GM18861 (cell line): ENCODE results near the gene OXNAD1.

Experiments
- ATAC-seq: cut with Tn5 transposase; IDR thresholded peaks from one replicate; pipeline ENCODE4 v1.9.1; 2021; ENCODE audit not compliant: unreplicated experiment

Gene OXNAD1

DNA sequence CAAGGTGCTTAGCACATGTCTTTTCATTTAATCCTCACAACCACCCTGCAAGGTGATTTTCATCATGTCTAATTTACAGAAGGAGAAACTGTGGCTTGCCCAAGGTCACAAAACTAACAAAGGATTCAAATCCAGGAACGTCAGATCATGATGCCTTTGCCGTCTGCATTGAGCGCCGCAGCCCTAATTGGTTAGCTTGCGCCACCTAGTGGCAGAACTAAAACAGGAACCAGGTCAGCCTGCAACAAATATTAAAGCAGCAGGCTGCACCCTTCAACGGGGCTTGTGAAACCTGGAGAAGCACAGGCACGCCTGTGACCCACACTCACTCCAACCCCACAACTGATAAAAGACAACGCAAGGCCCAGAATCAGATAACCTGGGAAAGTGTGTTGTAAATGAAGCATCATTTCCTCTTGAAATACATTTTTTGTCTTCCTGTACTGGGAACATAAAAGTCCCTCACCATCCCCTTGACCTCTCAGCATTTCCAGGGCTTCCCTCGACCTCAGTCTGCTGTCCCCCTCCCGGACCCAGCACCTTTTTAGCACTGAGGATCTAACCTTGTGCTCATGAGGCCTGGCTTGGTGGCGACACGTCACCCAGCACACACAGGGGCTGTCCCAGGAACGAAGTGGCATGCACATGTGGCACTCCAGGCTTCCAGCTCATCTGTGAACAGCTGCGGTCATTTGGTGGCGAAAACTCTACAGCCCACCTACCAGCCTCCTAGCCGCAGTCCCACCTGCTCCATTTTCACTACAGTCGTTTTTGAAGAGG lies 17.5 kb upstream of the OXNAD1 start:
- ATAC-seq, result peak; percentile 74

DNA sequence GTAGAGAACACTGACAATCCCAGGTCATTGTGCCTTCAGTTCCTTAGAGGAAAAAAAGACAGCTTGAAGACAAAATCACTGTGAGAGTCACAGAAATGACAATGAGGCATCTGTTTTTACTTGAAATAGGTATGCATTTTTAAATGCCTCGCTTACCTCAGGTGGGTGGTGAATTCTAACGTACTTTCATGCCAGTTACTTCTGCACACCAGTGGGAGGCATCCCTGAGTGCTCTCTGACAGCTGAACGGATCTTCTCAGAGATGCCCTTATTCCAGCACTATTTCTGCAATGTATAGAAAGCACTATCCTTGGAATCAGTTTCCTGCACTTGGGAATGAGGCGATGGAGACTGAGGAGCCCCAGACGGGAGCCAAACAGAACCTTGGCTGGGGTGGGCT lies 16.5 kb upstream of the OXNAD1 start:
- ATAC-seq, result no peak

DNA sequence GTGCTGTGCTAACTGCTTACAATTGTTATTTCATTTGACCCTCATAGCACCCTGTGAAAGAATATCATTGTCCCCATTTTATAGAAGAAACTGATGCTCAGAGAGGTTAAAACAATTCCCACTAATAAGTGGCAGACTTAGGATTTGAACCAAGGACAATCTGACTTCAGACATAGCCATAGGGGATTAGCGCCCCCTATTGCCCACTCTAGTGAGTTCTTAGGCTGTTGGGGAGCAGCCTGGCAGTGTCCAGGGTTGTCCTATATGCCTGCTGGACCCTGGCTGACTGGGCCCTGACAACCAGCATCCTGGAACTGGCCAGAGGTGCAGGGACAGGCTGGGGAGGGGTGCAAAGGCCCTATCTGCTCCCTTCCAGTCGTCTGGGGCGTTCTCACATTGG lies 15.7 kb upstream of the OXNAD1 start:
- no peak for ATAC-seq

- no peak for ATAC-seq
Observed at GRCh38 chr3:16249886-16250285, 15.1 kb upstream of the OXNAD1 start.

DNA sequence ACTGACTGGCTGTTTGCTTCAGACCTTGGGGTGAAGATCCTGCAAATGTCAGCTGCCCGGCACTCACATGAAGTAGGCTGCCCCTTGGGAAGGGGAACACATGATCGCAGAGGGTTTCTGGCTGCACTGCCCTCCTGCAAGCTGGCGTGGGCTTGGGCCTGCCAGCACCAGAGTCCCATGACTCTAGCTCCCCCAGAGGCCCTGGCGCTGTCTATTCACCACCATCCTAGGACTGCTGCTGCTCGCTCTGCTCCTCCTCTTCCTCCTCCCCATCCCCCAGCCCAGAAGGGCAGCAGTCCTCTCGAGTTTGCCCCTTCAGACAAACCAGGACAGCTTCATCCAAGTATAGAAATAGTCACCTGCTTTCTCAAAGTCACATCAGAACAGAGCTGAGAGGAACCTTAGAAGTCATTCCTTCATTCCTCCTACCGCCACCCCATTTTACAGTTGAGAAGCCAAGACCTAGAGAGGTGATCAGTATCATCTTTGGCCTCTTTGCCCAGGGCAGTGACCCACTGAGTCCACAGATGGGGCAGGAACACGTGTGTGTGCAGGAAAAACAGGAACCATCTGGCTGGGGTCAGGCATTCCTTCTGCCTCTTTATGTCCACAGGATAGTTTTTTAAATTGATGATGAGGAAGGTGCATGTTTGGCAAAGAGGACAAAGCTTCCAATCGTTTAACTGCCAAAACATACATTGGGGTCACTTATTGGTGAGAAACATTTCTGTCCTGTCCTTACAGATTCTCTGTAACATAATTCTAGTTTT lies 13.5 kb upstream of the OXNAD1 start:
- ATAC-seq, result no peak

DNA sequence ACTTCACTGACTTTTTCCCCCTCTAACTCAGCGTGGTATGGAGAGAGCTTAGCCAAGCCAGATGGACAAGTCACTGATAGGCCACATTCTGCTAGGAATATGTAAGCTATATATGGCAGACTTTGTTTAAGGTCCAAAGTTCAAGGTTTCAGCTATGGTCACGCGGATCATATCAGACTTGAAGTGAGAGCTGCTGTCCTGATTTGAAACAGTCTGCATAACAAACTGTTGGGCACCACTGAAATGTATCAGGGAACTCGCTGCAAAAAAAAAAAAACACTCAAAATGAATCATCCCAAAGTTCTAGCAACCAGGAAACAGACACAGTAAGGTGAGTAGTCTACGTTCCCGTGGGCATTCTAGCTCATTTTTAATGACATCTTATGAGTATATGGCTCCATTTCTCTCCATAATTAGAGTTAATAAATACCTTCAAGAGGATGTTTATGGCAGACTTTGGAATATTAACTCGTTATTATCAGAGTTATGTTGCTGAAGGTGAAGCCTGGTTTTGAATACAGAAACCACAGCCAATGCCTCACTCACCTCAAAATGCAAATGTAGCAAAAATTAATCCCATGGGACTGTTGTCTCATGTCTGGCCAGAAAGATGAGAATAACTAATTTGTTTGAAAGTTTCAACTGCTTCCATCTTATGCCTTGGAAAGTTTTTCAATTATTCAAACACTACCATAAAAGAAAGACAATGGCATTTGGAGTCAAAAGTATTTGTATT lies 12.6 kb upstream of the OXNAD1 start:
- ATAC-seq, result peak; percentile 49

DNA sequence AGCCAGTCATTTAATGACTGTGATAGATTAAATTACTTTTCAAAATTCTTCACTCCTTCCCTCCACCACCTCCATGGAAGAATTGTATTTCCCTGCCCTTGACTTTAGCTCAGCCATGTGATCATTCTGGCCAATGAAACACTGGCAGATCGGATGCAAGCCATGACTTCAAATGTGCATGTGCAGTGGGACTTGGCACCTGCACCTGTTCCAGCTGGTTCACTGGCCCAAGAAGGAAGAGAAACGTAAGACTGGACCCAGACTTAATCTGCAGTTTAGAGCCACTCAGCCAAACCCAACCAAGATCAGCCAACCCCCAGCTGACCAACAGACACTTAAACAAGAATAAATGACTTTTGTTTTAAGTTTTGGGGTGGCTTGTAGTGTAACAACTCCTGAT lies 12.0 kb upstream of the OXNAD1 start:
- ATAC-seq, result no peak

- no peak for ATAC-seq
Observed at GRCh38 chr3:16253601-16254000, 11.4 kb upstream of the OXNAD1 start.

DNA sequence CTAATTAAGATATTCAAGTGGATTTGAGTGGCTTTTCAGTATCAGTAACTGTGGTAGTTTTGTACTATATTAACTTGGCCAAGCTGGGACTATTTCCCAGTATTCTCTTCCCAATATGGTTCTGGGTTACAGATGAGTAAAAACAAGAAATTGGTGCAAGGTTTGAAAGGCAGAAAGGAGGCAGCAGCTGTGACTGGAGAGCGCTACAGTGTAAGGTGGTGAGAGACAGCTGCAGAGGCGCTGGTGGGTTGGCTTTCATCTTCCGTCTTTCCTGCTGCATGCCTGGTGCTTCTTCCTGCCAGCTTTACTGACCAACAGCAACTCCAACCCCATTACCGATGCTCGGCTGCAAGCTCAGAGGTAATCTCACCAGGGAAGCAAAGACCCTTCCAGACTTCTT lies 10.1 kb upstream of the OXNAD1 start:
- ATAC-seq, result no peak

GRCh38 chr3:16255326-16255725 lies 9.7 kb upstream of the OXNAD1 start:
- ATAC-seq, result no peak

- ATAC-seq, result no peak
Observed at GRCh38 chr3:16255726-16256125, 9.3 kb upstream of the OXNAD1 start.

- no peak for ATAC-seq
Observed at GRCh38 chr3:16257309-16257708, 7.7 kb upstream of the OXNAD1 start.

GRCh38 chr3:16258177-16258576 lies 6.8 kb upstream of the OXNAD1 start:
- ATAC-seq, result no peak

DNA sequence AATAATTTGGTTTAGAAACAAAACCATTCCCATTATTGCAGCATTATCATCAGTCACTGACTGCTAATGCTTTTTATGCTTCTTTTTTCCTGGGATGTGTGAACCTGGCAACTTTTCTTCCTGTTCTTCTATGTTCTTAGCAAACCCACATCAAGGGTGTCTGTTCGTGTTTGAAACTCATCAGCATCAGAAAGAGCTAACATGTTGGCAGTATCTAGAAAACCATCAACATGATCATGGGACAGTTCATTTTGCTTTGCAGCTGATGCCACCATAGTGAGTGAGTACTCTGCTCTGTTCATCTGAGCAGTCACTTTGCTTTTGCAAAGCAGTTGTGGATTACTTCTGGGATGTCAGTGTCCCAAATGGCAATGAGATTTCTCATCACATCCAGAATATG lies 6.1 kb upstream of the OXNAD1 start:
- ATAC-seq, result no peak

DNA sequence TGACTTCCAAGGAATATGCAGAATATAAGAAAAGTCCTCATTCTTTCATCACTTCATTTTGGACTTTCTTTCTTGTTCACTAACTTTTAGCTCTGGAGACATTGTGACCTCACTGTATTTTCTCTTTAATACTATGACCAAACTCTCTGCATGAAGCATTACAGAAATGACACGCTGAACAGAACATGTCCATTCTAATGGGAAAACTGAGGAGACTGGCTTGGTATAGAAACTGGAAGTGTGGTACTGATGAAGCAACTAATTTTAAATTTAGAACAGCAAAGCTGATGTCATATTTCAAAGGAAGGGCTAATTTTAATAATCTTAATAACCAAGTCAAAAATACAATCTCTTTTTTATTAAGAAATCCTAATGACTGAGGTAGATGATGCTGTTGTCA lies 5.0 kb upstream of the OXNAD1 start:
- ATAC-seq, result no peak

GRCh38 chr3:16262174-16262573 lies 2.8 kb upstream of the OXNAD1 start:
- no peak for ATAC-seq

- no peak for ATAC-seq
Observed at GRCh38 chr3:16264174-16264707, 771 bp upstream of the OXNAD1 start.

DNA sequence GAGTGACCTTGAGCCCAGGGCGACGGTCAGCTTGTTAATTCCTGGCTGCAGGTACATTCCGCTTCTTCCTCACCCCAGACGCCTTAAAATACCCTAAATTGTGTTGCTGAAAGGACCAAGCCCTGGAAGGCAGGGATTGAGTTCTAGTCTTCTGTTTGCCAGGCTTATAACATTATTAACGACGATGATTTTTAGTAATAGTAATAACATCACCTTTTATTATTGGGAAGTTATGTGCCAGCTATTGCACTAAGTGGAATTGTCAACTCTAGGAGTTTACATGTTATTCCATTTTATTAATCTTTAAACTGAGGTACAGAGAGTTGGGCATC lies 409 bp downstream of the OXNAD1 start:
- ATAC-seq, result no peak

DNA sequence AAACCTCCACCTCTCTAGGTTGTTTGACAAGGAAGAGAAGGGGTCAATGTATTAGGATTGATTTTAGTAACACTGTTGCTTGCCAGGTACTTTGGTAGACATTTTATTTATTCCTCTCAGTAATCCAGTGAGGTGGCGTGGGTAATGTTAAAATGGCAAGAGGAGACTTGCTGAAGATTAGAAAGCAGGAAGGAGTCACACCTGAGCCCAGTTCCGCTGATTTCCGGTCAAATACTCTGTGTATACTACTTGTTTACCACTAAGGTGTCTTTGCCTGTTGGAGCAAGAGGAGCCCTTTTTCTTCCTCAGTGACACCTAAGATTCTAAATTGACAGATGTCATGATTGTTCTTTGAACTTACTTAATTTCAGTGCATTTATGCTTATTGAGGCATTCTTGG lies 1.7 kb downstream of the OXNAD1 start:
- ATAC-seq, result no peak

GRCh38 chr3:16270855-16271254 lies 5.8 kb downstream of the OXNAD1 start:
- ATAC-seq, result no peak

DNA sequence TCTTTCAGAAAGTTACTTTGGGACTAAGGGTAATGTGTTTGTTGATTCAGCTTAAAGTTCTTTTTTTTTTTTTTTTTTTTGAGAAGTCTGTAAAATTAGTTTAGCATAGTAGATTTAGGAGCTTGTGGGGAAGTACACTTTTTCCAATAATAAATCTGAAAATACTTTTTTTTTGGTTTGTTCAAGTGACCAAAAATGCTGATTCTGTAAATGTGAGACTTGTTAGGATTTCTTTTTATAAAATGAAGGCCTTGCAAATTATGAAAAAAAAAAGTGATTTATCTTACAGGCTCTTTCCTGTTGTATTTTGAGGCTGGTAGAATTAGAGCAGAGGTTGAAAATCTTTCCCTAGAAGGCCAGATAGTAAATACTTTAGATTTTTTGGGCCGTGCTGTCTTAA lies 7.6 kb downstream of the OXNAD1 start:
- no peak for ATAC-seq

GRCh38 chr3:16273867-16274266 lies 8.9 kb downstream of the OXNAD1 start:
- ATAC-seq, result no peak
